Prostate gland (tissue), 2 donors: ENCODE results near the gene CYP11A1. TPM values are rescaled to one million over a fixed set of nuclear protein-coding genes. Genes with fewer than 3 reads are reported as not detected.

Experiments
- DNase-seq: peaks from one replicate; pipeline ENCODE4 v3.0.0-alpha.2; 2019; ENCODE audit warnings: low spot score
- H3K27ac ChIP-seq, 2 donors: fragments of 200-600 bp; sonication (generic); 2 replicates each; pipeline ENCODE4 v1.5.1; 2017 to 2019
- H3K27me3 ChIP-seq: fragments of 200-600 bp; sonication (generic); replicated peaks from 2 replicates; pipeline ENCODE4 v1.5.1; 2019; ENCODE audit not compliant: insufficient read depth
- H3K36me3 ChIP-seq, 2 donors: fragments of 200-600 bp; sonication (generic); 1 replicate in 1 of 2; 2 replicates in 1 of 2; pipeline versions ENCODE4 v1.5.1 to v1.8.1; 2017 to 2019
- H3K4me1 ChIP-seq: fragments of 200-600 bp; sonication (generic); replicated peaks from 2 replicates; pipeline ENCODE4 v1.5.1; 2019
- H3K4me3 ChIP-seq, 2 donors: fragments of 200-600 bp; sonication (generic); 2 replicates each; pipeline ENCODE4 v1.5.1; 2017 to 2019
- H3K9me3 ChIP-seq: fragments of 200-600 bp; sonication (generic); 2 replicates; pipeline ENCODE4 v1.5.1; 2017
- CTCF ChIP-seq, 4 experiments: fragments of 200-600 bp in 2 of 4; fragments of 450-650 bp in 2 of 4; sonication (generic) in 2 of 4; IDR thresholded peaks; 1 replicate in 3 of 4; 2 replicates in 1 of 4; pipeline ENCODE4 v1.5.1; 2016 to 2019; ENCODE audit warnings: antibody characterized with exemption in 4 of 4, mild to moderate bottlenecking in 2 of 4, moderate library complexity in 2 of 4
- POLR2A ChIP-seq: fragments of 450-650 bp; IDR thresholded peaks from one replicate; pipeline ENCODE4 v1.6.1; 2016; ENCODE audit warnings: antibody characterized with exemption, mild to moderate bottlenecking
- POLR2AphosphoS5 ChIP-seq: sonication (generic); formaldehyde crosslinking; IDR thresholded peaks from one replicate; pipeline ENCODE4 v1.6.1; 2017; ENCODE audit warnings: antibody characterized with exemption
- WGBS: methylation state at CpG from one replicate; pipeline ENCODE4 v1.1.5; 2018; 5-methylcytosine and 5-hydroxymethylcytosine counted together
- intact Hi-C: fragments of 100-400 bp; cut with DNase I; formaldehyde crosslinking; loops from one replicate; pipeline ENCODE4 v1.14.2; 2022
- total RNA-seq, 2 donors: library from RNA; depleted of rRNA; stranded (reverse); fragments of >200 nt; gene quantifications; one replicate each; pipeline ENCODE4 v1.1.0, GENCODE V29; 2016

The CYP11A1 gene
- total RNA-seq, 2 donors from 2014 or later, result 0.87 to 45.9 TPM

DNA sequence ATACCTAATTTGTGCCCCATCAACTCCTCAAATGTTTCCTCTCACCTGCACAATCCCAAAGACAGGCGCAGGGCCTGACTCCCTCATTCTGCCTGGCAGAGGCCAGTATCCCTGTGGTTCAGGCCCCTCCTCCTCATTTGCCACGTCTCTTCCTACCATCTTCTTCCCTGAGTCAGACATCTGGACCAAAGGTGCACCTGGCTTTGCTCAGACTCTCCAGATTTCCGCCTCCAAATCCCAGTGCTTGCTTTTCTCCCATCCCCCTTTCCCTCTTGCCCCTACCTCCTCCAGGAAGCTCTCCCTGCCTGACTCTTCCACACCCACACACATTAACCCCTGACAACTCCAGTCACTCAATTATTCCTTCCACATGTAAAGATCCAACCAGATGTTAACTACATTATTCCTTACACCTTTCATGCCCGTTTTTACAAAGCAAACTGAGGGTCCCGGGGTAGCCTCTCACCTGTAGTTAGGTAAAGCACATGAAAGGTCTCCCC lies 46.7 kb upstream of the CYP11A1 start:
- WGBS, result 92% methylated on average over 5 of the region's 5 CpGs
- H3K27me3 ChIP-seq, result no peaks in the 10 kb centered on the region
- intact Hi-C loops, result no loop called here
- H3K9me3 ChIP-seq, result no peaks in the 10 kb centered on the region
- no peaks in the 10 kb centered on the region for H3K4me1 ChIP-seq
- TF ChIP-seq CTCF (IDR thresholded peaks at IDR 0.05), result no peak
- no peak for TF ChIP-seq POLR2A
- TF ChIP-seq POLR2AphosphoS5, result no peak
- no peak overlapping the region for H3K4me3 ChIP-seq
- H3K27ac ChIP-seq, result no peak overlapping the region
- DNase-seq, result no peak
- H3K36me3 ChIP-seq, result no peaks in the 10 kb centered on the region

GRCh38 chr15:74413350-74414080 lies 46.1 kb upstream of the CYP11A1 start:
- Histone ChIP-seq H3K36me3 (no peaks in the 10 kb centered on the region), H3K9me3 (no peaks in the 10 kb centered on the region), H3K4me3 (no peak overlapping the region), H3K4me1 (no peaks in the 10 kb centered on the region), H3K27me3 (no peaks in the 10 kb centered on the region), H3K27ac (no peak overlapping the region)
- TF ChIP-seq POLR2A (no peak), CTCF (IDR thresholded peaks at IDR 0.05) (no peak), POLR2AphosphoS5 (no peak)
- intact Hi-C loops, result no loop called here
- DNase-seq, result no peak
- 88% methylated on average over 9 of the region's 9 CpGs for WGBS

- intact Hi-C loops, result no loop called here
- no peak for DNase-seq
- 80% methylated on average over 6 of the region's 6 CpGs for WGBS
Observed at GRCh38 chr15:74412159-74412558, 44.7 kb upstream of the CYP11A1 start.

DNA sequence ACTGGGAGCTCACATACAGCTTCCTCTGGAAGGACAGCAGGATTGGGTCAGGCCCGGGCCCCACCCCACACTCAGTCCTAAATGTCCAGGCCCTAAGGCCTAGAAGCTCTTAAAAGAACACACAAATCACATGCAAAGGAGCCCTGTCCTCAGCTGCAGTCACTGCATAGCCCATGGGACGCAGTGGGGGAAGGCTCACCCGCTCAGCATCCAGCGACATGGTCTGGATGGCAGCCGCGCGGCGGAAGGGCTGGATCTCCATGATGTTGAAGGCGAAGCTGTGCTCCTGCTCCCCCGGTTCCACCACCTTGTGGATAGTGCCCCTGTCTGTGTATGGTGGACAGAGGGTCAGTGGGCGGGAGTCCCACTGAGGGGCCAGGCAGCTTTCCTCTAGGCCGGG lies 44.2 kb upstream of the CYP11A1 start:
- Histone ChIP-seq H3K4me3 (no peak overlapping the region), H3K9me3 (no peaks in the 10 kb centered on the region), H3K27me3 (no peaks in the 10 kb centered on the region), H3K4me1 (no peaks in the 10 kb centered on the region), H3K36me3 (no peaks in the 10 kb centered on the region), H3K27ac (no peak overlapping the region)
- intact Hi-C loops, result no loop called here
- TF ChIP-seq POLR2AphosphoS5, result no peak
- TF ChIP-seq POLR2A, result no peak
- TF ChIP-seq CTCF (IDR thresholded peaks at IDR 0.05), result no peak
- DNase-seq, result no peak
- 91% methylated on average over 12 of the region's 12 CpGs for WGBS

More at GRCh38 chr15:74412159-74412558, 44.7 kb upstream of the CYP11A1 start:
- Histone ChIP-seq H3K9me3 (no peaks in the 10 kb centered on the region), H3K4me3 (no peak overlapping the region), H3K27me3 (no peaks in the 10 kb centered on the region), H3K36me3 (no peaks in the 10 kb centered on the region), H3K4me1 (no peaks in the 10 kb centered on the region), H3K27ac (no peak overlapping the region)
- TF ChIP-seq CTCF (IDR thresholded peaks at IDR 0.05) (no peak), POLR2A (no peak), POLR2AphosphoS5 (no peak)

DNA sequence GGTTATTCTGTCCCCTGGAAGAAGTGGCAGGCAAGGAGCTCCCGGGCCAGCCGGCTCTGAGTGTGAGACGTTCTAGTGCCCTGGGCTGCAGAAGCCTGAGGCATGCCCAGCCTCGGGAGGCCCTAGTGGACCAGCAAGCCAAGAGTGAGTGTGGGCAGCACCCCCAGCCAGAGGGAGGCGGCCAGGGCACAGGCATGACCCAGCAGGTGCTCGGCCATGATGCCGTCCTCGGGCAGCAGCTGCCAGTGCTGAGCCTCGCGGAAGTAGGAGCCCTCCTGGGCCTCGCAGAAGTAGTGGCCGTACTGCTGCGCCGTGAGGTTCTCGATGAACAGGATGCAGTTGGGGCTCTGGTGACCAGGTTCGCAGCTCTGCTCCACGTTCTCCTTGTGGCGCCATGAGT lies 43.1 kb upstream of the CYP11A1 start:
- no peaks in the 10 kb centered on the region for H3K36me3 ChIP-seq
- DNase-seq, result no peak
- H3K27me3 ChIP-seq, result peaks cover 3% of the 10 kb centered on the region
- 94% methylated on average over 18 of the region's 18 CpGs for WGBS
- no peaks in the 10 kb centered on the region for H3K9me3 ChIP-seq
- intact Hi-C loops, result no loop called here
- TF ChIP-seq CTCF (IDR thresholded peaks at IDR 0.05), result no peak
- TF ChIP-seq POLR2A, result no peak
- TF ChIP-seq POLR2AphosphoS5, result no peak
- H3K27ac ChIP-seq, result no peak overlapping the region
- H3K4me1 ChIP-seq, result no peaks in the 10 kb centered on the region
- H3K4me3 ChIP-seq, result no peak overlapping the region
